HG03025 (cell line): ENCODE results near the gene PKNOX2.

Source experiments
- ATAC-seq: cut with Tn5 transposase; IDR thresholded peaks from one replicate; pipeline ENCODE4 v1.9.1; 2021; ENCODE audit warnings: mild to moderate bottlenecking, moderate library complexity; ENCODE audit not compliant: unreplicated experiment, low FRiP score

Gene PKNOX2

GRCh38 chr11:125301346-125301745 lies 136.8 kb downstream of the PKNOX2 start:
- ATAC-seq, result no peak

- no peak for ATAC-seq
These were observed 138.6 kb downstream of the PKNOX2 start for GRCh38 chr11:125303186-125303585.

- ATAC-seq, result no peak
These were observed 139.1 kb downstream of the PKNOX2 start for GRCh38 chr11:125303694-125304093.

- ATAC-seq, result no peak
These were observed 139.6 kb downstream of the PKNOX2 start for GRCh38 chr11:125304136-125304535.

- no peak for ATAC-seq
These were observed 140.3 kb downstream of the PKNOX2 start for GRCh38 chr11:125304876-125305275.

GRCh38 chr11:125305345-125305744 lies 140.8 kb downstream of the PKNOX2 start:
- ATAC-seq, result no peak

- ATAC-seq, result no peak
These were observed 141.9 kb downstream of the PKNOX2 start for GRCh38 chr11:125306476-125306875.

- ATAC-seq, result no peak
These were observed 143.7 kb downstream of the PKNOX2 start for GRCh38 chr11:125308246-125308645.

GRCh38 chr11:125312391-125312790 lies 147.8 kb downstream of the PKNOX2 start:
- ATAC-seq, result no peak

GRCh38 chr11:125312812-125313211 lies 148.3 kb downstream of the PKNOX2 start:
- ATAC-seq, result no peak

GRCh38 chr11:125313271-125314219 lies 149.0 kb downstream of the PKNOX2 start:
- ATAC-seq, result no peak

GRCh38 chr11:125314276-125315078 lies 149.9 kb downstream of the PKNOX2 start:
- ATAC-seq, result no peak

- no peak for ATAC-seq
These were observed 150.7 kb downstream of the PKNOX2 start for GRCh38 chr11:125315079-125315740.

GRCh38 chr11:125317416-125317815 lies 152.9 kb downstream of the PKNOX2 start:
- no peak for ATAC-seq

GRCh38 chr11:125319649-125320048 lies 155.1 kb downstream of the PKNOX2 start:
- ATAC-seq, result no peak

GRCh38 chr11:125320347-125321076 lies 156.0 kb downstream of the PKNOX2 start:
- no peak for ATAC-seq

GRCh38 chr11:125322289-125322688 lies 157.7 kb downstream of the PKNOX2 start:
- ATAC-seq, result no peak

- no peak for ATAC-seq
These were observed 160.6 kb downstream of the PKNOX2 start for GRCh38 chr11:125325196-125325595.

- ATAC-seq, result no peak
These were observed 161.6 kb downstream of the PKNOX2 start for GRCh38 chr11:125326126-125326525.

GRCh38 chr11:125327518-125328224 lies 163.1 kb downstream of the PKNOX2 start:
- ATAC-seq, result no peak
